ENCODE results near the gene INPP5A. TPM values are rescaled to one million over a fixed set of nuclear protein-coding genes. Genes with fewer than 3 reads are reported as not detected.

INPP5A gene
- total RNA-seq, 1 experiment from 2014 or later: 12.3 TPM

DNA sequence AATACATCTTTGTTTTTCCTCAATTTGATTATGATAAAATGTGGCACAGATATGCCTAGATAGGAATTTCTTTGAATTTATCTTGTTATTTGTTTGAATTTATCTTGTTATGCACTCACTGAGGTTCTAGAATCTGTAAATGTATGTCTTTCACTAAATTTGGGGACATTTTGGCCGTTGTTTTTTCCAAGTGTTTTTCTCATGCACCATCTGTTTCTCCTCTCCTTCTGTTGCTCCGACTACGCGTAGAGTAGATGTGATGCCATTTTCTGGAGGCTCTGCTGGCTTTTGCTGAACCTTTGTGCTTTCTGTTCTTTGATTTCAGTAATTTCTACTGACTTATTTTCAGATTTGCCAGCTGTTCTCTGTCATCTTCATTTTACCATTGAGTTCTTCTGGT is 101.9 kb downstream of the INPP5A start (continued):
- TF ChIP-seq REST (IDR thresholded peaks at IDR 0.05; ENCODE audit: low read depth): no peak
- TF ChIP-seq POLR2AphosphoS5 (IDR thresholded peaks at IDR 0.05; ENCODE audit: low read depth, low read length): no peak
- TF ChIP-seq ZNF274 (IDR thresholded peaks at IDR 0.05; ENCODE audit: low read depth, low read length): no peak
- TF ChIP-seq EZH2 (IDR thresholded peaks at IDR 0.05): no peak
- no peak for TF ChIP-seq ELF1 (IDR thresholded peaks at IDR 0.05; ENCODE audit: borderline replicate concordance, low read depth)
- no peak for TF ChIP-seq POLR2A (IDR thresholded peaks at IDR 0.05; ENCODE audit: borderline replicate concordance, extremely low read depth, insufficient read depth, insufficient read length)

DNA sequence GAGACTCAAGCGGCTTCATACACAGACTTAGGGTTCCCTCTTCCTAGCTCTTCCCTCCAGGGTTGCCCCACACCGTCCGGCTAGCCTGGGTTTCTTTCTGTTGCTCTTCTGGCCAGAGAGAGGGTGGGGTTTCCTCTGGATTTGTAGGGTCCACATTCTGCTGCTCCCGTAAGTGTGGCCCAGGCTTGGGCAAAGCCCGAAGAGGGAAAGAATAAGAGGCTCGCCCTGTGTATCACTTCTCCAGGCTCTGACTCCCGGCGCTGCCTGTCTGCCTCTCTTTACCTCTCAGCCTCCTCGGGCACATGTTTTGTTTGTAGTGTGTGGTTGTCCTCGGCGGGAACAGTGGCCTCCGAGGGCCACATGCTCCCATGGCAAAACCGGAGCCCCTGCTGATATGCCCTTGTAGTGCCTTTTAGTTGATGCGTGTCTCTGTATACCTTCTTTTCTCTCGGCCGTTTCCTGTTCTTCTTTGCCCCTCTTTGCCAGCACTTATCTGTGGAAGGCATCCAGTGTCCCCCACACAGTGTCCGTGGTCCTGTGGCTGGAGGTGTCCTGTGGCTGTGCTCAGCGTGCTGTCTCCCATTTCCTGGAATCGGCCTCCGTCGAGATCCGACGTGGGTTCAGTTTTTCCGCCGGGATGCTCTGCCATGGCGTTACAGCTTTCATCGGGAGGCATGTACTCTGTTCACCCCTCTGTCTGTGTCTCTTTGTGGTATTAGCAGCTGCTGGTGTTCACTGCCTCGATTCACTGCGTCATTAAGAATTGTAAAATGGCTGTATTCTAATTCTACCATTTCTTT is 102.9 kb downstream of the INPP5A start:
- Histone ChIP-seq H3K36me3 (ENCODE audit: control insufficient read depth in 1 of 2, insufficient read depth in 2 of 2, low read length in 2 of 2) (no peaks in the 10 kb centered on the region), H3K4me2 (ENCODE audit: low read length) (no peak overlapping the region), H3K27me3 (ENCODE audit: insufficient read depth, low read length) (no peaks in the 10 kb centered on the region), H4K20me1 (ENCODE audit: insufficient read depth) (no peaks in the 10 kb centered on the region), H3K9ac (ENCODE audit: low read length) (no peak overlapping the region), H3K27ac (ENCODE audit: low read depth, low read length) (no peak overlapping the region), H3K9me3 (ENCODE audit: control insufficient read depth in 1 of 2, insufficient read depth in 1 of 2, low read depth in 1 of 2, low read length in 2 of 2) (no peaks in the 10 kb centered on the region), H3K9me2 (ENCODE audit: insufficient read depth) (no peaks in the 10 kb centered on the region), H2AFZ (ENCODE audit: low read depth, low read length, poor library complexity, severe bottlenecking) (no peak overlapping the region), H3K4me3 (replicated peaks in 1 of 2; ENCODE audit: low read depth in 1 of 2, low read length in 2 of 2) (no peak overlapping the region), H3K79me2 (ENCODE audit: insufficient read depth, low read length) (no peaks in the 10 kb centered on the region), H3K4me1 (ENCODE audit: control insufficient read depth in 1 of 2, insufficient read depth in 2 of 2, low read length in 2 of 2) (no peaks in the 10 kb centered on the region)
- DNase-seq (ENCODE audit: low read depth, low spot score): no peak
- CTCF ChIA-PET: no interaction called here
- ATAC-seq: no peak
- RAD21 ChIA-PET (ENCODE audit: low non-redundant PET in 1 of 2, low total read pairs in 2 of 2, uncharacterized antibody in 2 of 2, unreplicated experiment in 2 of 2): no interaction called here
- POLR2A ChIA-PET: no interaction called here
- BruUV-seq (replicated peaks): no TSS peak
- TF ChIP-seq SIN3A (IDR thresholded peaks at IDR 0.05; ENCODE audit: low read depth) (no peak), JUND (IDR thresholded peaks at IDR 0.05) (no peak), CBX3 (IDR thresholded peaks at IDR 0.05; ENCODE audit: low read depth) (no peak), YY1 (IDR thresholded peaks at IDR 0.05; ENCODE audit: extremely low read depth, insufficient replicate concordance, low read depth, low read length) (no peak)
- intact Hi-C loops (cut with micrococcal nuclease): no loop called here
